HepG2 (cell line): ENCODE measurements around the gene NCMAP. TPM values are rescaled to one million over a fixed set of nuclear protein-coding genes. Genes with fewer than 3 reads are reported as not detected.
A peak's percentile ranks its signal among the peaks of the same experiment; 100 is the strongest.

Experiments used
- CCDC6 ChIP-seq: sonication (generic); formaldehyde crosslinking; IDR thresholded peaks from 2 replicates; pipeline ENCODE4 v1.8.1; 2022; ENCODE audit warnings: mild to moderate bottlenecking, missing genetic modification reagents, moderate library complexity
- DMTF1 ChIP-seq: sonication (generic); formaldehyde crosslinking; IDR thresholded peaks from 2 replicates; pipeline ENCODE4 v1.4.0; 2020; ENCODE audit warnings: mild to moderate bottlenecking, missing genetic modification reagents
- EHMT2 ChIP-seq: fragments of 200-600 bp; sonication (generic); IDR thresholded peaks from 2 replicates; pipeline ENCODE4 v1.7.0; 2017; ENCODE audit warnings: antibody characterized with exemption, low read depth, low read length, borderline replicate concordance
- FLYWCH1 ChIP-seq: sonication (generic); formaldehyde crosslinking; IDR thresholded peaks from 2 replicates; pipeline ENCODE4 v1.8.1; 2023; ENCODE audit warnings: mild to moderate bottlenecking, missing genetic modification reagents
- FOXJ3 ChIP-seq: sonication (generic); formaldehyde crosslinking; IDR thresholded peaks from 2 replicates; pipeline ENCODE4 v1.4.0; 2020; ENCODE audit warnings: missing genetic modification reagents, mild to moderate bottlenecking, borderline replicate concordance
- HOMEZ ChIP-seq: IDR thresholded peaks from 2 replicates; pipeline ENCODE4 v1.6.1; 2016; ENCODE audit warnings: low read depth
- JDP2 ChIP-seq: sonication (generic); formaldehyde crosslinking; IDR thresholded peaks from 2 replicates; pipeline ENCODE4 v1.8.1; 2022; ENCODE audit warnings: missing genetic modification reagents, borderline replicate concordance
- MED8 ChIP-seq: sonication (generic); formaldehyde crosslinking; IDR thresholded peaks from 2 replicates; pipeline ENCODE4 v1.8.1; 2023; ENCODE audit warnings: mild to moderate bottlenecking, missing genetic modification reagents; ENCODE audit not compliant: insufficient replicate concordance
- MXI1 ChIP-seq: IDR thresholded peaks from 3 replicates; pipeline ENCODE4 v1.6.1; 2012; ENCODE audit warnings: low read depth, low read length, inconsistent platforms, borderline replicate concordance
- RARG ChIP-seq: sonication (generic); formaldehyde crosslinking; IDR thresholded peaks from 2 replicates; pipeline ENCODE4 v1.4.0; 2020; ENCODE audit warnings: low read depth, mild to moderate bottlenecking, missing genetic modification reagents
- TCF7 ChIP-seq: sonication (generic); IDR thresholded peaks from 2 replicates; pipeline ENCODE4 v1.6.1; 2016; ENCODE audit warnings: antibody characterized with exemption, low read depth
- TRIM24 ChIP-seq: sonication (generic); formaldehyde crosslinking; IDR thresholded peaks from 2 replicates; pipeline ENCODE4 v1.8.0; 2022; ENCODE audit warnings: mild to moderate bottlenecking, missing genetic modification reagents
- WIZ ChIP-seq: sonication (generic); formaldehyde crosslinking; IDR thresholded peaks from 2 replicates; pipeline ENCODE4 v1.5.1; 2020; ENCODE audit warnings: mild to moderate bottlenecking, missing genetic modification reagents
- XRCC5 ChIP-seq: fragments of 200-400 bp; formaldehyde crosslinking; optimal IDR thresholded peaks from 2 replicates; pipeline ENCODE3; 2017; ENCODE audit warnings: mild to moderate bottlenecking, low read length
- ZBTB21 ChIP-seq: sonication (generic); formaldehyde crosslinking; IDR thresholded peaks from 2 replicates; pipeline ENCODE4 v1.4.0; 2020; ENCODE audit warnings: missing genetic modification reagents
- ZBTB44 ChIP-seq: sonication (generic); formaldehyde crosslinking; IDR thresholded peaks from 2 replicates; pipeline ENCODE4 v1.4.0; 2020; ENCODE audit warnings: missing genetic modification reagents
- ZNF180 ChIP-seq: sonication (generic); formaldehyde crosslinking; IDR thresholded peaks from 2 replicates; pipeline ENCODE4 v1.4.0; 2020; ENCODE audit warnings: low read depth, missing genetic modification reagents, borderline replicate concordance
- ZNF232 ChIP-seq: sonication (generic); formaldehyde crosslinking; IDR thresholded peaks from 2 replicates; pipeline ENCODE4 v1.4.0; 2020; ENCODE audit warnings: missing genetic modification reagents, borderline replicate concordance
- ZNF383 ChIP-seq: sonication (generic); formaldehyde crosslinking; IDR thresholded peaks from 2 replicates; pipeline ENCODE4 v1.4.0; 2020; ENCODE audit warnings: missing genetic modification reagents, mild to moderate bottlenecking, borderline replicate concordance
- ZNF710 ChIP-seq: sonication (generic); formaldehyde crosslinking; IDR thresholded peaks from 2 replicates; pipeline ENCODE4 v1.5.0; 2020; ENCODE audit warnings: mild to moderate bottlenecking, missing genetic modification reagents, borderline replicate concordance
- ZNF713 ChIP-seq: sonication (generic); formaldehyde crosslinking; IDR thresholded peaks from 2 replicates; pipeline ENCODE4 v1.4.0; 2020; ENCODE audit warnings: mild to moderate bottlenecking, missing genetic modification reagents
- ZNF850 ChIP-seq: sonication (generic); formaldehyde crosslinking; conservative IDR thresholded peaks from 2 replicates; pipeline ENCODE4 v1.9.0; 2021; ENCODE audit warnings: mild to moderate bottlenecking, missing genetic modification reagents
- polyA plus RNA-seq, 8 experiments: library from polyadenylated mRNA; depleted of rRNA in 3 of 8; stranded (reverse) in 7 of 8; unstranded in 1 of 8; fragments of >200 nt; fragmentation: Illumina TruSeq in 4 of 8; extraction: Trizol in 4 of 8; gene quantifications; 2 replicates each; pipeline versions ENCODE4 v1.2.1 to v1.2.3, GENCODE V29; 2011 to 2016; ENCODE audit warnings: low read depth in 4 of 8, missing spikeins in 1 of 8, mixed read lengths in 1 of 8; ENCODE audit not compliant: insufficient read depth in 1 of 8
- total RNA-seq, 5 experiments: library from RNA; depleted of rRNA; stranded (reverse); fragments of >200 nt; fragmentation: Illumina TruSeq; extraction: Trizol; gene quantifications; 2 replicates each; pipeline ENCODE4 v1.2.3, GENCODE V29; 2016; ENCODE audit warnings: low read depth in 1 of 5

The NCMAP gene
- total and polyA plus RNA-seq, 2 of the 13 experiments (the other 11 are each of a cell fraction or from before 2014, with no cell fraction given): 2.7 to 20.0 TPM

GRCh38 chr1:24642481-24643362 lies 86.8 kb downstream of the NCMAP start, which contains the start of gene SRRM1 (continued):
- TF ChIP-seq ZNF713 (CRISPR knock-in tag): peak; percentile 78; the same call in 1 of the 2 replicates
- peak; percentile 82 for TF ChIP-seq CCDC6
- TF ChIP-seq ZNF383 (CRISPR knock-in tag): no peak
- 0 out of 2 replicates have a peak, but pooled peaks have one; percentile 53 for TF ChIP-seq WIZ (CRISPR knock-in tag)
- TF ChIP-seq EHMT2: no peak
- 0 out of 2 replicates have a peak, but pooled peaks have one; percentile 41 for TF ChIP-seq RARG (CRISPR knock-in tag)
- no peak for TF ChIP-seq FLYWCH1
- peak; percentile 80; the same call in 1 of the 2 replicates for TF ChIP-seq ZNF232 (CRISPR knock-in tag)
- TF ChIP-seq ZBTB44 (CRISPR knock-in tag): peak; percentile 24; the same call in 1 of the 2 replicates
- TF ChIP-seq DMTF1 (CRISPR knock-in tag): no peak
- TF ChIP-seq ZNF850: no peak
- TF ChIP-seq MXI1: peak; percentile 60; the same call in 1 of the 3 replicates
- TF ChIP-seq ZNF710 (CRISPR knock-in tag): peak; percentile 61; the same call in 1 of the 2 replicates
- TF ChIP-seq ZNF180 (CRISPR knock-in tag): no peak
- TF ChIP-seq FOXJ3 (CRISPR knock-in tag): peak; percentile 42; the same call in 1 of the 2 replicates
- TF ChIP-seq HOMEZ (CRISPR knock-in tag): 0 out of 2 replicates have a peak, but pooled peaks have one; percentile 29
- TF ChIP-seq TRIM24 (CRISPR knock-in tag): no peak
- no peak for TF ChIP-seq TCF7
- peak; percentile 46 for TF ChIP-seq MED8 (CRISPR knock-in tag)
- no peak for TF ChIP-seq JDP2 (CRISPR knock-in tag)
- no peak for TF ChIP-seq XRCC5
- peak; percentile 94 for TF ChIP-seq ZBTB21
